Stomach (tissue), 9 donors: ENCODE results near the gene GREB1L. TPM values are rescaled to one million over a fixed set of nuclear protein-coding genes. Genes with fewer than 3 reads are reported as not detected.
"Not testable (repeated sequence)": the region's sequence is repeated elsewhere in the genome, so short reads cannot be mapped to it uniquely, and the experiment has no call there.

Experiments used
- DNase-seq, 2 donors: peaks; one replicate each; pipeline versions ENCODE4 v3.0.0 to v3.0.0-alpha.2; 2013 to 2019
- H3K27ac ChIP-seq, 5 donors: fragments of 200-600 bp in 4 of 5; sonication (generic) in 4 of 5; one replicate each; pipeline ENCODE4 v1.5.1; 2013 to 2019; ENCODE audit warnings: mild to moderate bottlenecking in 1 of 5, moderate library complexity in 1 of 5
- H3K27me3 ChIP-seq, 3 donors: fragments of 200-600 bp; sonication (generic); one replicate each; pipeline ENCODE4 v1.5.1; 2017 to 2019; ENCODE audit warnings: mixed run types in 1 of 3
- H3K36me3 ChIP-seq, 4 donors: fragments of 200-600 bp; sonication (generic); 1 replicate in 3 of 4; 2 replicates in 1 of 4; pipeline ENCODE4 v1.5.1; 2016 to 2019
- H3K4me1 ChIP-seq, 4 donors: fragments of 200-600 bp; sonication (generic); one replicate each; pipeline ENCODE4 v1.5.1; 2016 to 2019
- H3K4me3 ChIP-seq, 4 donors: fragments of 200-600 bp; sonication (generic) in 3 of 4; one replicate each; pipeline ENCODE4 v1.5.1; 2016 to 2019; ENCODE audit warnings: mild to moderate bottlenecking in 1 of 4
- H3K9me3 ChIP-seq, 4 donors: fragments of 200-600 bp; sonication (generic); one replicate each; pipeline ENCODE4 v1.5.1; 2016 to 2019
- CTCF ChIP-seq, 7 experiments: fragments of 450-650 bp in 4 of 7; fragments of 200-600 bp in 3 of 7; sonication (generic) in 3 of 7; IDR thresholded peaks; one replicate each; pipeline ENCODE4 v1.5.1; 2016 to 2019; ENCODE audit warnings: antibody characterized with exemption in 7 of 7, control low read depth in 2 of 7, mild to moderate bottlenecking in 1 of 7
- EP300 ChIP-seq: sonication (generic); formaldehyde crosslinking; IDR thresholded peaks from one replicate; pipeline ENCODE4 v1.6.1; 2017; ENCODE audit warnings: antibody characterized with exemption
- POLR2A ChIP-seq, 4 donors: fragments of 450-650 bp; IDR thresholded peaks; one replicate each; pipeline ENCODE4 v1.6.1; 2016; ENCODE audit warnings: antibody characterized with exemption in 4 of 4, control low read depth in 2 of 4, mild to moderate bottlenecking in 1 of 4, moderate library complexity in 1 of 4
- POLR2AphosphoS5 ChIP-seq, 3 donors: sonication (generic); formaldehyde crosslinking; IDR thresholded peaks; one replicate each; pipeline ENCODE4 v1.6.1; 2016; ENCODE audit warnings: antibody characterized with exemption in 3 of 3
- WGBS, 5 donors: extraction: QIAGEN DNeasy Blood & Tissue Kit in 3 of 5; methylation state at CpG; one replicate each; pipeline versions ENCODE4 v1.1.5 to v1.1.7; 2013 to 2018; 5-methylcytosine and 5-hydroxymethylcytosine counted together
- intact Hi-C: fragments of 100-400 bp; cut with DNase I; formaldehyde crosslinking; loops from one replicate; pipeline ENCODE4 v1.15.1; 2023; ENCODE audit warnings: low total_unique reads
- polyA plus RNA-seq, 3 donors: library from polyadenylated mRNA; stranded (reverse); fragments of 200-250 nt; gene quantifications; one replicate each; pipeline ENCODE4 v1.2.3, GENCODE V29; 2013
- total RNA-seq, 5 donors: library from RNA; depleted of rRNA; stranded (reverse); fragments of >200 nt; gene quantifications; one replicate each; pipeline versions ENCODE4 v1.1.0 to v1.2.3, GENCODE V29; 2014 to 2016
- donor health status: healthy with polysubstance abuse.
- donor health status: Bipolar disorder and iron deficiency.
- donor health status: healthy.

Gene GREB1L
- total and polyA plus RNA-seq, 8 donors, result 0.15 to 77.6 (median 0.45) TPM; not detected in 1

DNA sequence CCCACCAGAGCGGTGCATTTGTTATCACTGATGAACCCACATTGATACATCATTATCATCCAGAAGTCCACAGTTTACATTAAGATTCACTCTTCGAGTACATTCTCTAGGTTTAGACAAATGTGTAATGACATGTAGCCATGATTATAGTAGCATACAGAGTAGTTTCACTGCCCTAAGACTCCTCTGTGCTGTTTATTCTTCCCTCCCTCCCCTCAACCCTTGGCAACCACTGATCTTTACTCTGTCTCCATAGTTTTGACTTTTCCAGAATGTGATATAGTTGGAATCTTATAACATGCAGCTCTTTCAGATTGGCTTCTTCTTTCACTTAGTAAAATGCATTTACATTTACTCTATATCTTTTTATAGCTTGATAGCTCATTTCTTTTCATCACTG lies 31.2 kb upstream of the GREB1L start:
- Histone ChIP-seq H3K27ac (no peak overlapping the region), H3K27me3 (no peaks in the 10 kb centered on the region), H3K4me1 (no peaks in the 10 kb centered on the region), H3K9me3 (no peaks in the 10 kb centered on the region), H3K36me3 (no peaks in the 10 kb centered on the region), H3K4me3 (no peak overlapping the region)
- no peak for DNase-seq
- WGBS, 5 donors, result 44 to 77% (median 62%) methylated on average over 2 of the region's 2 CpGs
- intact Hi-C loops, result no loop called here
- TF ChIP-seq CTCF (IDR thresholded peaks at IDR 0.05), result no peak
- no peak for TF ChIP-seq EP300
- no peak for TF ChIP-seq POLR2AphosphoS5 (IDR thresholded peaks at IDR 0.05)

GRCh38 chr18:21214409-21214808 lies 27.6 kb upstream of the GREB1L start:
- DNase-seq, intact Hi-C loops, H3K36me3 ChIP-seq, H3K27me3 ChIP-seq, H3K9me3 ChIP-seq, H3K4me1 ChIP-seq, H3K27ac ChIP-seq, H3K4me3 ChIP-seq: not testable (repeated sequence)
- 92 to 97% (median 96%) methylated on average over 5 of the region's 5 CpGs for WGBS, 5 donors

GRCh38 chr18:21215490-21215889 lies 26.5 kb upstream of the GREB1L start:
- Histone ChIP-seq H3K4me3 (no peak overlapping the region), H3K27me3 (no peaks in the 10 kb centered on the region), H3K4me1 (no peaks in the 10 kb centered on the region), H3K27ac (no peak overlapping the region), H3K36me3 (no peaks in the 10 kb centered on the region), H3K9me3 (no peaks in the 10 kb centered on the region)
- intact Hi-C loops, result no loop called here
- 55 to 66% (median 57%) methylated on average over 6 of the region's 6 CpGs for WGBS, 5 donors
- TF ChIP-seq CTCF (IDR thresholded peaks at IDR 0.05), result no peak
- no peak for TF ChIP-seq POLR2AphosphoS5 (IDR thresholded peaks at IDR 0.05)
- TF ChIP-seq POLR2A (IDR thresholded peaks at IDR 0.05), result no peak
- TF ChIP-seq EP300, result no peak
- DNase-seq, result no peak

DNA sequence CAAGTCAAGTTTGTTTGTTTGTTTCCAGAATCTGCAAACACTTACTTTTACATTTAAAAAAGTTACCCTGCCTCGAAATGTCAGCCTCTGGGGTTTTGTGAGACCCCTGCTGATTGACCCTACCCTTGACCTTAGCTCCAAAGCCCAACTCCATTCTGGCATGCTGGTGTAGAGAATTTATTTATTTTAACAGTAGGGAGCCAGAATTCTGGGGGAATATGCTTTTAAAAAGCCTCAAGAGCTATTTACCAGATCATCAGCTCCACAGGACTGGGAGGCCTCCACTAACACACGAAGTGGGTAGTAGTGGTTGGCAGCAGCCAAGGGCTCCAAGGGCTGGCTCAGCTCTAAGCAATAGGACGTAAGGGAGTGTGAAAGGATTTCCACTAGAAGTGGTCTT lies 23.2 kb upstream of the GREB1L start:
- no peaks in the 10 kb centered on the region for H3K27me3 ChIP-seq
- no peaks in the 10 kb centered on the region for H3K36me3 ChIP-seq
- no peak for DNase-seq
- H3K4me1 ChIP-seq, result no peaks in the 10 kb centered on the region
- H3K9me3 ChIP-seq, result no peaks in the 10 kb centered on the region
- H3K27ac ChIP-seq, result no peak overlapping the region
- WGBS, 5 donors, result 60 to 65% (median 63%) methylated on average over 3 of the region's 3 CpGs
- TF ChIP-seq EP300 (no peak), POLR2A (IDR thresholded peaks at IDR 0.05) (no peak), CTCF (IDR thresholded peaks at IDR 0.05) (no peak), POLR2AphosphoS5 (IDR thresholded peaks at IDR 0.05) (no peak)
- no peak overlapping the region for H3K4me3 ChIP-seq
- intact Hi-C loops, result no loop called here

- TF ChIP-seq CTCF (IDR thresholded peaks at IDR 0.05) (no peak), EP300 (no peak), POLR2A (IDR thresholded peaks at IDR 0.05) (no peak), POLR2AphosphoS5 (IDR thresholded peaks at IDR 0.05) (no peak)
- Histone ChIP-seq H3K27ac (no peak overlapping the region), H3K4me1 (no peaks in the 10 kb centered on the region), H3K27me3 (no peaks in the 10 kb centered on the region), H3K4me3 (no peak overlapping the region), H3K36me3 (no peaks in the 10 kb centered on the region), H3K9me3 (peaks cover 0 to 6% (median 0%) of the 10 kb centered on the region in 4 donors)
- no peak for DNase-seq
- 72 to 77% (median 74%) methylated on average over 6 of the region's 6 CpGs for whole genome bisulfite sequencing, 5 donors
- intact Hi-C loops, result no loop called here
These were observed 11.6 kb upstream of the GREB1L start for GRCh38 chr18:21230436-21230835.
